CD4-positive, alpha-beta T cell treated with Interleukin-6 at 100 ng/mL for 8 hours (primary cell): Measurements from ENCODE around the gene CHID1.
A peak's percentile ranks its signal among the peaks of the same experiment; 100 is the strongest.

Experiments used
- DNase-seq: peaks from one replicate; pipeline ENCODE4 v3.0.0-alpha.2; 2020; ENCODE audit warnings: mixed read lengths, low spot score

The CHID1 gene

GRCh38 chr11:933142-933851 is 22.7 kb upstream of the CHID1 start:
- no peak for DNase-seq

DNA sequence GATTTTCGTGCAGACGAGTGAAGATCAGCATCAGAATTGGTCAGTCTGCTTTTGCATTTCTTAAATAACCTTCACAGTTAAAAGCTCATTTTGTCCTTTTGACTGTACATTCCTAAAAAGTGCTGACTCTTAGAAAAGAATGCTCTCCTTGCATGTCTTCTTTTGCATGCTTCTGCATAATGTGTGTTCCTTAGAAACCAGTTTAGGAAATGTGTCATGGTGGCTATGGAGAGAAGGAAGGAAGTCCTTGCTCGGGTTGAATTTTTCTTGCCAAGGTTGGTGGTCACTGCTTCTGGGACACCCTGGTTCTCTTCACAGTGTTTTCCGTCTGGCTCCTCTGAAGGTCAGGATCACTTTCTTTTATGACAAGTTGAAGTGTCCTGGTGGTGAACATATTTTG is 21.8 kb upstream of the CHID1 start:
- no peak for DNase-seq

- no peak for DNase-seq
These were observed 20.8 kb upstream of the CHID1 start for GRCh38 chr11:931385-931784.

GRCh38 chr11:929405-929804 is 18.8 kb upstream of the CHID1 start:
- no peak for DNase-seq

DNA sequence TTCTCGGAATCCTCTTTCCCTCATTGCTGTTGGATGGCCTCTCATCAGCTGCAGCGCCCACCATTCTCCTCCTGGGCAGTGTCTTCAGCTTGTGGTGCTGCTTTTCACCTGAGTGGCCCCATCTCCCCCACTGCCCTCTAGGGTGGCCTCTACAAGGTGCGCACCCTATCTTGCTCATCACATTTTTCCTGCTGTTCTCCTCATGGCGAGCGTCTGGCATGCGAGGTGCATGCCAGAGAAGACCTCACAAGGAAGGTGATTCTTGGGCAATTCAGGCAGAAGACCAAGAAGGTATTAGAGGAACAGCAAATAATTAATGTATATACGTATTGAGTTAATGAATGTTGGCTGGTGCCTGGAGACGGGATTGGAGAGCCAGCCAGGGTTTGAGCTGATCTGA is 18.2 kb upstream of the CHID1 start:
- no peak for DNase-seq

DNA sequence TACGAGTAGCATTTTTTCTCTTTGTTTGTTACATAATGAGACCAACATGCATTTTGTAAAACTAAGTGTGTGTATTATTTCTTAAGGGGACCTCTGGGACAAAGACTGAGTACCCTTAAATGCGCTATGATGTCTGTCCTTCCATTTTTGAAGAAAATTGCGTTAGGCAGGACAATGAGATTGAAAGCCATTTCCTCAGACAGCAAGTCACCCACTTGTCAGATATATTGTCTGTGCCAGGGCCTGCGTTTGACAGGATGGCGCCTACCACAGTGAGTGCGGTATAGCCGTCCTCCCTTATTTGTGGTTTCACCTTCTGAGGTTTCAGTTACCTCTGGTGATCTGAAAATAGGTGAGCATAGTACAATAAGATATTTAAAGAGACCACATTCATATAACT is 17.3 kb upstream of the CHID1 start:
- DNase-seq: peak; percentile 58

GRCh38 chr11:926341-926916 is 15.8 kb upstream of the CHID1 start:
- DNase-seq: no peak

- DNase-seq: peak; percentile 87
These were observed 15.1 kb upstream of the CHID1 start, which contains the start of gene AP2A2 for GRCh38 chr11:925496-926301. Gene AP2A2 (plus strand): TSS chr11:925870. CDS start chr11:926022, 152 bp downstream.

DNA sequence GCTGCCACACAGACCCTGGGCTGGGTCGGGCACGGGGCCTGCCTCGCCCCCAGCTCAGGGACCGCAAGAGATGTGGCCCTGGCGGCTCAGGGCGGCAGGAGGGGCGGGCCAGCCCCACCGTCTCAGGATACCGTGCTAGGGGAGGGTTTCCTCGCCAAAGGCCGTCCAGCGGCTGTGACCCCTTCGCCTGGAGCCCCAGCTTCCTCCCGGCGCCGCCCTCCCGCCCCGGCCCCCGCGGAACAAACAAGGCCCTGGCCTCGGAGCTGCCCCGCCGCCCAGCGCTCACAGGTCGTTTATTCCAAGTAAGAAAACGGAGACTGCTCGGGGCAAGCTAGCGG is 14.5 kb upstream of the CHID1 start:
- DNase-seq: no peak

GRCh38 chr11:924406-925157 is 14.0 kb upstream of the CHID1 start:
- no peak for DNase-seq

DNA sequence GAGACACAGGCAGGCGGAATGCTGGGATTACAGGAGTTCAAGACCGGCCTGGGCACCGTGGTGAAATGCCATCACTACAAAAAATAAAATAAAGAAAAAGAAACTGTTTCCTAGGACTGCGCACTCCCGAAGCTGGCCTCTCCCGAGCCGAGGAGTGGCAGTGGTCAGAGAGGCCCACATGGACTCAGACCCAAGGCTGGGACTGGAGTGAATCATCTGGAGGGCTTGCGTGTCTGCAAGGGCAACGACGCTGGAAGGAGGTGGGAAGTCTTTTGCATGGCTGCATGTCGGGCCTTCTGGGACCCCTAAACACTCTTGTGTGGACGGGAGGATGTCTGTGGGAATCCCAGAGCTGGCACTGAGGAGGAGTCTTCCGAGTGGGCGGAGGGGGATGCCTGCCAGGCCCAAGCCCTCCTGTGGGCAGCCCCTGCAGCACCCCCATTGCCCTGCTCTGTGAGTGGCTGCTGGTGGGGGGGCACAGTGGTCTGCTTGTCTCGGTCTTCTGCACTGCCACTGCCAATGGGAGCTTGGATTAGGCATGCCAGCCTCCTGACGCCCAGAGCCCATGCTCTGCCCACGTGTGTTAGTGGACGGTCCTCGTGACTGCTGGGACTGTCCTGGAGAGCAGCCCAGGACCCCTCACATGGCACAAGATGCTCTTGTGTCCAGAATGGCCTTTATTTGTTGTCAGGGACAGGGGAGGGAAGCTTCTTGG is 13.2 kb upstream of the CHID1 start:
- DNase-seq: no peak

DNA sequence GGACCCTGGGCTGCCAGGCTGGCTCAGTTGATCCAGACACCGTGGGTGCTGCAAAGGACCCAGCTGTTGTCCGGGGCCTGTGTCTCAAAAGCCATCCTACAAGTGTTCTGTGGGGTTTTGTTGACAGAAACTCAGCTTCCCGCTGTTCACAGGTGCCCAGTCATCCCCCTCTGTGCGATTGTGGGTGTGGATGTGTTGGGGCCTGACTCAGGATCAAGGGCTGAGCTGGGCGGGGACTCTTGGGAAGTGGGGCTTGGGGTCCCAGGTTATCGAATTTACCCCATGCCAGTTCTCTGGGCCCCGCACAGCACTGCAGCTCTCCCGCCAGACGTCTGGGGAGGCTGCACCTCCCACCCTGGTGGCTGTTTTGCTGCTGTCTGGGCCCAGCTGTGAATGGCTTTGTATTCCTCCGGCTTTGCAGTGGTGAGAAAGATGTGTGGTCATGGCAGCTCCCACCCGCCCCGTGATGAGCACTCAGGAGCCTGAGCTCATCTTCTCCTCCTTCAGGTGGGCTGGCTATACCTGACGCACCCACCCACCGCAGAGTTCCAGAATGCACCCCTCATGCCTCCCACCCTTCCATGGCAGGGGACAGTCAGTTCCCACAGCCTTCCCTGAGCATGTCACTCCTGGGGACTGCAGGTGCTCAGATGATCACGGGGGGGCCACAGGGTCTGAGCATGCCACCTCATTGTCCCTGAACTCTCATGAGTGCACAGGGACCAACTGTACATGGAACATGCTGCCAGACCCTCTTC is 11.5 kb upstream of the CHID1 start:
- no peak for DNase-seq

DNA sequence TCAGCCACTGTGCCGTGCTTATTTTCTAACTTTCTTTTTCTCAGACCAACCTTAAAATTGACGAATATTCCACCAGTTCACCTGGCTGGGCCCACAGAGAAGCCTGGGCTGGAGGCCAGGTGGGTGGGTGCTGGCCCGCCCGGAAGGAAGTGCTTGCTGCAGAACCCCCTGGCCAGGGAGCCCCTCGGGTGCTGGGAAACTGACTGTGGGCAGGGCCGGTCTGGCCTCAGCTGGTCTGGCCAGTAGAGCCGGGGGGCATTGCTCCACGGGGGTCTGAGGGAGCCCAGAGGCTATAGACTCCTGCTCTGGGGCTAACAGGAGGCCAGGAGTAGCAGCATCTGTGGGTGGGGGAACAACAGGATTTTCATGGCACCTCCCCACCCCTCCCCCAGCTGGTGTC is 6.8 kb upstream of the CHID1 start:
- DNase-seq: no peak

DNA sequence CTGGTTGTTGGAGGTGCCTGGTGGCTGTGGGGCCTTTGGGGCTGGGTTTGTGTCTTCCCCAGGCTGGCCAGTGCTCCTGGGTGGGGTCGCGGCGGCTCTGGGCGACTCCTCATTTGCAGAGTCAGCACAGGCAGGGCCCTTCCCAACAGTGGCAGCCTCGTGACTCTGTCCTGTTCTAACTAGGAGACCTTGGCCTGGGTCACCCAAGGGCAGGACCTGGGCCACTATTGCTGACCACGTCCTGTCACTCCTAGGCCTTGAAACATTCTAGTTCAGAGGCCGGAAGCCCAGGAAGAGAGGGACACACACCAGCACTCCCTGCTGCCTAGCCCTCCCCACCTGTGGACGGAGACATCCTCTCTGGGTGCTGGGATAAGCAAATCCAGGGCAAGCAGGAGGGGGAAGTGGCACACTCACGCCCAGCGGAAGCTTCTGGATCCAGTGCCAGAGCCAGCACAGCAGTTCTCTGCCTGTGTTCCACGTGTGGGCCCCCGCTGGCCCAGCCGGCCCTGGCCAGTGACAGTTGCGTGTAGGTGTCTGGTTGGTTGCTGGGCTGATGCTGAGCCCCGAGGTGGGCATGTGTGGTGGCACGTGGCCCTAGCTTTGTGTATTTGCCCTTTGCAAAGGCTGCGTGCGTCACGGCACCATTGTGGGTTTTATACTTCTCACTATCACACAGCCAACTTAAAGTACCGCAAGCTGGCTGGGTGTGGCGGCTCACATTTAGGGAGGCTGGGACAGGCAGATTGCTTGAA is 4.3 kb upstream of the CHID1 start:
- no peak for DNase-seq

DNA sequence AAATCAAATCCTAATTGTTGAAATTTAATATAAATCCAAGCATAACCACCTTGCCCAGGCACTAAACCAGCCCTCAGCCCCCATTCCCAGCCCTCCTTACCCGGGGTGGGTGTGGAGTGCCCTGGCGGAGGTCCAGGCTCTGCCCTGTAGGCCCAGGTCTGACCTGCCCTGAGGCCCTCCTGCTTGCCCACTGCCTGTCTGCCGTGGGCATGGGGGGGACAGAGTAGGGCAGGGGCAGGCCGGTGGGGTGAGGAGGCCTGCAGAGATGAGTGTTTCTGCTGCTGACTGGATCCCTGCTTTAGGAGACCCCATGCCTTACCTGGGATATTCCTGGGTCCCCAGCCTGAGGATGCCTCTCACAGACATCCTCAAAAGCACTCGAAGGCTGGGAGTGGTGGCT is 3.6 kb upstream of the CHID1 start:
- DNase-seq: no peak

- no peak for DNase-seq
These were observed 2.4 kb upstream of the CHID1 start for GRCh38 chr11:913043-913442.

DNA sequence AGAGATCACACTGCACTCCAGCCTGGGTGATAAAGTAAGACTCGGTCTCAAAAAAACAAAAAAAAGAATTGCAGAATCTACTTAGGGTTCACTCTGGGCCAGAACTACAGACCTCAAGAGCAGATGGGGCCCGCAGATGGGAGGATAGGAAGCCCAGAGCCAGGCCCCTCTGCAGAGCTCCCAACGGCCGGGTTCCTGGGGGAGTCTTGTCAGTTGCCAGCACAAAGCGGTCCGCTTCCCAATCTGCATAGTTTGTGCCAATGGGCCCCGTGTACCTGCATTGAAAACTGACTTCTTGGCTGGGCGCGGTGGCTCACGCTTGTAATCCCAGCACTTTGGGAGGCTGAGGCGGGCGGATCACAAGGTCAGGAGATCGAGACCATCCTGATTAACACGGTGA is 1.7 kb upstream of the CHID1 start:
- DNase-seq: no peak

DNA sequence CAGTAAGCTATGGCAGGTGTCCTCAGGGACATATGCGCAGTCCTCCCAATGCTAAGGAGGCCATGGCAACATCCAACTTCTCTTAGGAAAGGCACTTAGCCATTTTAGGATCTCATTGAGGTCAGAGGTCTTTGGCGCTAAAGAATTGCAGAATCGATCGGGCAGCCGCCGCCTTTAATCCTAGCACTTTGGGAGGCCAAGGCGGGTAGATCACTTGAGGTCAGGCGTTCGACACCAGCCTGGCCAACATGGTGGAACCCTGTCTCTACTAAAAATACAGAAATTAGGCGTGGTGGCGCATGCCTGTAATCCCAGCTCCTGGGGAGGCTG is 1.2 kb upstream of the CHID1 start:
- no peak for DNase-seq

GRCh38 chr11:911031-911889 is 650 bp upstream of the CHID1 start:
- no peak for DNase-seq
